ENCODE results near the gene BMP4.

Gene BMP4

DNA sequence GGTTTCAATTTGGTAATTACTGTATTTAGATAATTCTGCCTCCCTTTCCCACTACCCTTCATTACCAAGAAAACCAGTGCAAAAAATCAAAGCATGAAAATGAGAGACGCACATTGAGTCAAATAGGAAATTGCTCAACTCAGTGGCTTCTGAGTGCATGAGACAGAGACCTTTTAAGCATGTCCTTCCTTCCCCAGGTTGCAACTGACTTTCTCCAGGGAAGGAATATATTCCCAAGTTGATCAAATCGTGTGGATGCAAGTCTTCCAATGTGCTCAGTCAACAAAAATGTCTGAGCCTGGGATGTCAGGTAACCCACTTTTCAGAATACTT lies 12.9 kb downstream of the BMP4 start:
- no peak for DNase-seq

DNA sequence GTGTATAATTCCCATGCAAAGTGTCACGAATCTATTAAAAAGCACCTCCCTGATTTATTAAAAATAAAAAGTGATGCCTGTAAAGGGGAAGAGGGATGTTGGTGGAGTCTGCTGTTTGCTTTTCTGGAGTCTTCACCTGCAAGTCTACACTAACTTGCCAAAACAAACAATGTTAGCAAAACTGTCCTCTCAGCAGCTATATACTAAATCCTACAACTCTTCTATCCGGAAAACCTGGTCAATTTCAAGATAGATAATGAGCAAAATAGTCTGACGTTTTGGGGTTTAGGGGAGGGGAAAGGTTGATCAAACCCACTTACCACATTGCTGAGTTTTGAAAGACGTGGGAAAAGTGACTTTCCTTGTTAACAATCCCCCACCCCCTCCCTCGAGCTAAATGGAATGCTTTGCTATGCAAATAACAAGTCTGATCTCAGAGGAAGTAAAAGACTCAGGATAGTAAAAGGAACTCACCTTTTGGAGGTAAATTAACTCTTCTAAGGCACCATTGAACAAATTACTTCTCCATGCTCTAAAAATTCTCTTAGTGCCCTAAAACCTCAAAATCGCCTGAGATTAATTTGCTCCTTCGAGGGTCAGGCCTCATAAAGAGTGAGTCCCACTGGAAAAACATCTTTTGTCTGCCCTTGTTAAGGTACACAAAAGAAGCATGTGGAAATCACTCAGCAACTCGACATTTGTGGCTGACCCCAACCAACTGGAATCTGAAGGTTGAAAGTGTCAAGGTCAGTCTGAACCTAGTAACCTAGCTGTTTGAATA lies 13.5 kb downstream of the BMP4 start:
- no peak for DNase-seq

DNA sequence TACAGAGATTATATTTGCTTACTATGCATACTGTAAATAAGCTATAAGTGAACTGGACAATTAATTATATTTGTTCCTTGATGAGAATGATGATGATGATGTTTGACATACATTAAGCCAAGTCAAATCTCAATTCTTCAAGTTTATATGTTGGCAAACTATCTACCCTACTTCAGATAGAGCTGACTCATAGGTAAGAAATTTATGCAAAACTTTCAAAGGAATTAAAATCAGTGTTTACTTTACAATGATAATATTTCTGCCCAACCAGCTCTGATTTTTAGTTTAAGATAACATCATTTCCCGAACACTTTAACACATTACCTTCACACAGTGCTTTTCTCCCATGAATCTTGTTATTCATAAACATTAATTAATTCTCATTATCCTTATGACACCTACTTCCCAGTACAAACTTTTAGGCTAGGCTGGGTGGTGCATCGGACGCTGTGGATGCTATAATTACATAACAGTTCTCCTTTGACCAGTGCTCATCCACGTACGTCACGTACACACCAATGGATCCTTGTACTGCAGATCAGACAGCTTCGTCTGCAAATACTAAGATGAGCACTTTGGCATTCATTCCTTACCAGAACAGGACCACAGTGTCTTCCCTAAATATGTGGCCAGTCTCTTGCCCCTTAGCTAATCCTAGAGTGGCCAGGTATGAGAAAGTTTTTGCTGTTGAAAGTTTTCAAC lies 18.3 kb downstream of the BMP4 start:
- DNase-seq: no peak

DNA sequence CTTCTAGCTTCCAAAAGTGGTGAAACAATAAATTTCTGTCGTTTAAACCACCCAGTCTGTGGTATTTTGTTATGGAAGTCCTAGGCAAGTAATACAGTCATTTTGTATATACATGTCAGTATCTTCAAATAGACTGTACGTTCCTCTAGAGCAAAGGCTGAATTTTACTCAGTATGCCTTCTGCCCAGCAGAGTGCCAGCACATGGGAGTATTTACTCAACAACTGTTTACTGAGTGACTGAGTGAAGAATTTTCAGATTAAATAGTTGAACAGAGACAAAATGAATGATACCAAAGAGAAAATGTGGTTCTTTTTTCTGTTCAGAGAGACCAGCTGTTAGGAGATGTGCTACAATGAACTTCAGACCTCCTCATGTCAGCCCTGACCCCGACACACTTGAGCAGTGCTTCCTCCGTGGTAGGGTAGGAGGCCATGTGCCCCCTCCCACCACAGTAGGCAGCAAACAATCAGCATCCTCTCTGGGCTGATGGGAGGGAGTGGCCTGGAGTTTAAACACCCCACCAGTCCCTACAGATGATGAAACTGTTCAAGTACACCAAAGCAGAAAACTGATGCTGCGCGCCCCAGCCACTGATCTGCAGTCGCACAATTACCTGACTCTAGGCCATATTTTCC lies 21.7 kb downstream of the BMP4 start:
- no peak for DNase-seq

DNA sequence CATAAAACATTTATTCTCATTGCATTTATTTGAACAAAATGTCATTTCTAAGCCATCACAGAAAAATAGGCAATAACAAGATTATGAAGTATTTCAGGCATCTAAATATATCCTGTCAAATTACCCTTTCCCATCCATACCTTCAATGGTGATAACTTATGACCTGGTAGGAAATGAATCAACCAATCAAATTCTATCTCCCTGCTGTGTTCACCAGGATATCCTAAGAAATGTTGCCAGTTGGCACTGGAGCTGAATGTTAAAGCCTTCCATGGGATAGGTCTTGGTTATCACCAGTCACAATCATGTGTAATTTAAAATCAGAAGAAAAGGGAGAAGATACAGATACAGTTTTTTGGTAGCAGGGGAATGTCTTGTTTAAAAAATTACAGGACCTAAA lies 23.7 kb downstream of the BMP4 start:
- DNase-seq: no peak

DNA sequence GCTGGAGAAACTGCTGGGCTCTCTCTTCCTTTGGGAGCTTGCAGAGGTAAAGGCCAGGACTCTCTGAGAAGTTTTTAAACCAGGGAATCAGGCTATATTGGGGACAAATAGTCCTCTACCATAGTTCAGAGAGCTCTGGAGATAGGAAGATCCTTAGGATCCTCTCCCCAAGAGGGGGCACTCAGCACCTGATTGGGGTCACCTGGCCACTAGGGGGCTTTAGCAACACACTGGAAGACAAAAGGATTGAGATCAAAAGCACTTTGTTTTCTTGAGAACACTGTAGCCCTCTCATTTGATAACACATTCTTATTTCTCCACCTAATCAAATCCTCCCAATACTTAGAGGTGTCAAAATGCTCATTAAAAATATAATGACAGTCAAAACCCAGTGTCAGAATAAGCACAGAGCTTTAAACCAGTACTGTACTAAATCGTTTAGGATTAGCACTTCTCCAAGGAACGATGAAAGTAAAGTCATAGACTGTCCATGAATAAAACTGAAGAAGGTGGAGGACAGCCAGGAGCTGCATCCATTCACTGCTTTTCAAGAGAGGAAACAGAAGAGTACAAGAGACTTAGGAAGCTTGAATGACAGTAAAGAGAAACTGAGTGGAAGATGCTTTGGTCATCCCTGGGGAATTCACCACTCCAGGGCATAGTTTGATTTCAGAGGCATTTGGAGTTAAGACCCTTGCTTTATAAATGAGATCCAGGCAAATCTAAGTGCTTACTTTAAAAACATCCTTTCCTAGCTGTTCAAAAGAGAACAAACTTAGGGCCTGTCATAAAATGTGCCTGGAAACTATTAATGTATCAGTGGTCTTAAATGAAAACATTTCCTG lies 26.5 kb downstream of the BMP4 start:
- DNase-seq: peak; percentile 14

DNA sequence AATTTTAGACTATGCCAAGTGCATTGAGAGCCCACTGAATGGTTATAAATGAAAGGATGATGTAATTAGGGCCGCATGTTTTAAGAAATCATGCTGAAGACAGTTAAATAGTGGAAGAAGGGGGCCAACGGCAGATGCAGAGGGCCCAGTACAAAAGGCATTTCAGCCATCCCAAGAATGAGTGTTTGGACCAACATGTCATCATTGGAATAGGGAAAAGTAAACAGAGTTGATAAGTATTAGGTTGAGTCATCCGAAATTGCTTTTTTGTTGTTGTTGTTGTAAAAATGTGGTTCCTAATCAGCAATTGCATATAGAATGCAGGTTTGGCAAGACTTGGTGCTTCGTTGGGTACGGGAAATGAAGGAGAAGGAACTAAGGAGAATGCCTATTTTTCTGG lies 29.5 kb downstream of the BMP4 start:
- no peak for DNase-seq

DNA sequence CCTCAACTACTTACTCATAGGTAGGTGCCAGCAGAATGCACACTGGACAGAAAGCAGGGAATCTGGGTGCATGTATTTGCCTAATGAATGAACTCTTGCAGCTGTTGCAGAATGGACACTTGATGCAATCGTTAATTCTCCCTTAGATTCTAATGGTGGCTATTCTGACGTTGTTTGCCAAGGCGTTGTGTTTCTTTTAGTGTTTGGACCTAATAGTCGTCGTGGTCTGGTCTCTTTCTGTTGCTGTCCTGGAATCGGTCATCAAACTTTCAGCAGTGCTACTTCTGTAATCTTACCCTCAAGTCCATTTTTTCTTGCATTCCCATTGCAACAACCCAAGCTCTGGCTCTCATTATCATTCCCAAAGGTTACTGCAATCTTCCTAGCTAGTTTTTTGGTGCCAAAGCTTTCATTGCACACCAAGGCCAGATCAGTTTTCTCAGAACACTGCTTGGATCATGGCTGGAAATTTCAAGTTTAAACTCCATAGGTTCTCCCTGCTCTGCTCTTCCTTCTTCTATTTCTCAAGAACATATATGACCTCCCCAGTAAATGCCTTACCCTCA lies 31.3 kb downstream of the BMP4 start:
- no peak for DNase-seq

DNA sequence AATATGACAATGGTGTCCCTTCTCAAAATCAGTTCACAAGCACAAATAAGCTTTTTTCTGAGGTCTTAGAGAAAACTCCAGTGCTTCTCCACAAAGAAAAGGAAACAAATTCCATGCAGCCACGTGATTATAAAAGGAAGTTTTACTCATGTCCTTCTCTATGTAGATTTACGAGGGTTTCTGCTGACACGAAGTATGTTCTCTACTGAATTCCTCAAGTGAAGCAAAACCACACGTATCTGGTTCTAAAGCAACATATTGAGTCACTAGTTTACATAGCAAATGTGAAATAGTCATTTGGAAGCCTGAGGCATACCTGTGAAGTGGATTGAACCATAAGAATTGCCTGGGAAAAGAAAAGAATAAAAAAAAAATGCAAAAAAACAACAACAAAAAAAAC lies 31.9 kb downstream of the BMP4 start:
- no peak for DNase-seq

DNA sequence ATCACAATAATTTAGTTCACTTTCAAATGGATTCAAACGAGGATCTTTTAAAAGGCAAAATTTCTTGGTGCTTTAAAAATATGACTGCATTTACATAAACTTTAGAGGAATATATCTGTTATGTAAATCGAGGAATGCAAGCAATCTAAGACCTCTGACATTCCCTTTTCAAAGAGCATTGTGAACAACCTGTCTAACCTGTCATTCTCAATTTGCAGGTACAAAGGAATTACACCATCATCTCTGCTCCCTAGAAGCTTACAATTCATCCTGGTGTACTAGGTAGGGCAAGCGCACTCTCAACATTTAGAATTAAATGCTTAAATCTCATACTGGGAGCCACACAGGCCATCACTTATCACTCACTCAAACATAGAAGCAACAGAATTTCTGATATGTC lies 35.6 kb downstream of the BMP4 start:
- no peak for DNase-seq

DNA sequence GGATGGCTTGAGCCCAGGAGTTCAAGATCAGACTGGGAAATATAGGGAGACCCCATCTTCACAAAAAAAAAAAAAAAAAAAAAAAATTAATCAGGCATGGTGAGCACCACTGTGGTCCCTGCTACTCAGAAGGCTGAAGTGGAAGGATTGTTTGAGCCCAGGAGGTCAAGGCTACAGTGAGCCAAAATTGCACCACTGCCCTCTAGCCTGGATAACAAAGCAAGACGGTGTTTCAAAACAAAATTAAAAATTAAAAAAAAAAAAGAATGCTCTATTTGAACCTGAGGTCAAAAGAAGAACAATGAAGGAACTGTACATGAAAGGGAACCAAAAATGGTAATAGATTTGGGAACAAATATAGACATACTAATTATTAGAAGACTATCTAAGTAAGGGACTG lies 40.4 kb downstream of the BMP4 start:
- DNase-seq: no peak

DNA sequence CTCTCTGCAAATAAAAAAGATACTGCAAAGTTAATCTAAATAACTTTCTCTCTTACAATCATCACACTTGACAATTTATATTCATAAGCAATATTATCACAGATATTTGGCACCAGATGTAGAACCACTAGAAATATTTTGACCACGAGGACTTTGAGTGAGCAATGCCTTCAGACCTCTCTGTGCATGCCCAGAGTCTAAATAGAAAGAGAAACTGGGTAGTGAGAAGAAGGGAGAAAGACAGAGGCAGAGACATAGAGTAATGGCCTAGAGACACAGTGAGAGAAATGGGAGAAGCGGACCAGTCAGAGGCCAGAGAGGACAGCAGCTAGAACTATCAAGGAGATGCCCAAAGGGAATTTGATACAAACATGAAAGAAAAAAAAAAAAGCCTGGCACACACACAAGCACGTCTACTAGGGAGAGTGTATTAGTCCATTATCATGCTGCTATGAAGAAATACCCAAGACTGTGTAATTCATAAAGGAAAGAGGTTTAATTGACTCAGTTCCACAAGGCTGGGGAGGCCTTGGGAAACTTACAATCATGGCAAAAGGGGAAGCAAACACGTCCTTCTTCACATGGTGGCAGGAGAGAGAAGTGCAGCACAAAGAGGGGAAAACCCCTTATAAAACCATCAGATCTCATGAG lies 41.1 kb downstream of the BMP4 start:
- no peak for DNase-seq

DNA sequence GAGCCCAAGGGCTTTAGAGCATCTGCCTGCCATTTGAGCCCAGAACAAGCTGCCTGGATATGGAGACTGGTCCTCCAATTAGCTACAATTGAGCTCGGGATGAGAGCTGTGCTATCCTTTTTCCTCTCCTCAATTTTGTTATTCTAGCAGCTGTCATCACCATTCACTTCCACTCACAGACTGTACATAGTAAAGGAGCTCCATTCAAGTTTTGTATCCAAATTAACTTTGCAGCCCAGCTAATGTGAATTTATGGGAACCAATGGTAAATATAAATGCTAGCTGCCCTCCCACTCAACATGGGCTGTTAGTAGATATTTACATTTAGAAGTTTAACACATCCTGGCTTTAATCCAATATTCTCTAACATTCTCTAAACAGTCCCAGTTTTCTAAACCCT lies 44.6 kb downstream of the BMP4 start:
- DNase-seq: no peak

DNA sequence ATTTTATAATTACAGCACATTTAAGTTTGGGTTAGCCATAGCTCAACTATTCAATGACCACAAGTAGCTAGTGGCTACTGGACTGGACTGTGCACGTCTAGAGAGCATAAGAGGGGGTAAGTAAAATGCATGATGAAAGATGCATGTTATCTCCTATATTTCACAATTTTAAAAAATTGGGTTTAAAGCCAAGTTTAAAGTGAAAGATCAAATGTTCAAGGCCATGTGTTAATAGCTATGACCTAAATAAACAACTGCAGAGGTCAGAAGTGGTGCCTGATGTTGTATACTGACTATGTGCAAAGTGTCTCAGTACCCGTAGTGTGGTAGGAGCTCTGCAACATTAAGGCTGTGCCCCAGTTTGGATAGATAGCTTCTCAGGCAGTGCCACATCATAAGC lies 48.2 kb downstream of the BMP4 start:
- no peak for DNase-seq

DNA sequence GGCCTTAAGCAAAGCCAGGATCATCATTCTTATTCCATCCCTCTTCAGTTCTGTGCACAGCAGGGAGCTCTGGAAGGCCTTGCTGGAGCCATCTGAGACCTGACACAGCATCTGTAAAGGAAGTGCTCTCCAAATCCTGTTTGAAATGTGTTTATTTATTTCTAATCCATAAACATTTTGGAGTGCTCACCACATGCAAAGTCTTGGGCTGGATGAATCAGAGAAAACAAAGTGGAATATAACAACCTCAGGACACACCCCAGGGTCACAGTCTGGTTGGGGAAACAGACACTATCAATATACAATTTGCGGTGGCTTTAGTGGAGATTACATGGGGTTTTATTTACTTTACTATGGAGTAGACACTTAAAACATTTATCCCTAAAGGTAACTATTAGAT lies 54.3 kb downstream of the BMP4 start:
- no peak for DNase-seq

DNA sequence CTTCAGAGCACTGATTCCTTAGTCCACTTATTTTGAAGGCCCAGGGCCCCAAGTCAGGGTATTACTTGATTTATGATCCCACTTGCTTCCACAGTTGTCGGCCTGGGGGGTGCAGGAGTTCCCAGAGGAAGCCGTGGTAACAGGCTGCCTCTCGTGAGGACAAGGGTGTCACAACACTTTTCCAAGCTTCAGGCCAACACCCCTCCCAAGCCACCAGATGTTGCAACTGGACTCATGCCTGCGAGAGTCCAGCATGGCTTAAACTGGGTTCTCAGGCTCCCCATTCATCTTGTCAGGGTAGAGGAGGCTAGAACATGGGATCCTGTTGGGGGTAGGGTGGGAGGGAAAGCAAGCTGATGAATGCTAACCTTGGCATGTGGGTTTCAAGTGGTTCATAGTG lies 56.1 kb downstream of the BMP4 start:
- DNase-seq: no peak
